ENCODE measurements around the gene HUS1.

DNA sequence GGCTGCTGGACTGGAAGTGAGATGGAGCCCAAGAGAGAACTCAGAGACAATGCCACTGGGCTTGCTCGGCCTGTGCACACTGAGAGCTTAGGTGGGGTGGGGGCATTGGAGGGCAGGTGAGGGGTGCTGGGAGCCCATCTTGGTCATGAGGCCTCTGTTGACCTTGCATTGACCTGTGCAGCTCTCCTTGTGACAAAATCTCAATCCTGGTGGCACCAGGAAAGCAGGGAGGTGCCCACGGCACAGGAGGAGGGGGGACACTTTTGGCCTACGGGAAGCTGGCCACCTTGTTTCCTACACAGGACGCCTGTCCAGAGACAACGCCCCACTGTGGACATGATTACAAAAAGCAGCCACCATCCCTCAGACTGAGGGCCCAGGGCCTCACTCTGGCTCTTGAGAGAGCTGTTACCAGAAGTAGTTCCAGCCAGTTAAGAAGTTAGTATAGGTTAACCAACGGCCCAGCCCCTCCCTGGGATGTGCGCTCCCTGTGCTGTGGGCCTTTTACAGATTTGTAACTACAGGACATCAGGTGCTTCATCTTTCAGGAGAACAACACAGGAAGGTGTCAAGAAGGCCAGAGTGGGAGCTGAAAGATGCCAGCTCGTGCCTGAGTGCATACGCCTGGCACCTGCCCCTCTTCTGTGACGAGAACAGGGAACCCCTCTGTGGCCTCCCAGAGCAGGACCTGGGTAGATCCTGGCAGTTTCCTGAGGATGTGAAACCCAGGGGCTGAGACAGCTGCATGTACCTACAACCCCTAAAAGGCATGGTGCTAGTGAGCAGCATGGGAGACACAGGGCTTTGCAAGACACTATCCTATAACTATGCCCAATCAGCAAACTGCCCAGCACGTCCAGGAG is 41.5 kb downstream of the HUS1 start:
- TF ChIP-seq, protein P1, sequence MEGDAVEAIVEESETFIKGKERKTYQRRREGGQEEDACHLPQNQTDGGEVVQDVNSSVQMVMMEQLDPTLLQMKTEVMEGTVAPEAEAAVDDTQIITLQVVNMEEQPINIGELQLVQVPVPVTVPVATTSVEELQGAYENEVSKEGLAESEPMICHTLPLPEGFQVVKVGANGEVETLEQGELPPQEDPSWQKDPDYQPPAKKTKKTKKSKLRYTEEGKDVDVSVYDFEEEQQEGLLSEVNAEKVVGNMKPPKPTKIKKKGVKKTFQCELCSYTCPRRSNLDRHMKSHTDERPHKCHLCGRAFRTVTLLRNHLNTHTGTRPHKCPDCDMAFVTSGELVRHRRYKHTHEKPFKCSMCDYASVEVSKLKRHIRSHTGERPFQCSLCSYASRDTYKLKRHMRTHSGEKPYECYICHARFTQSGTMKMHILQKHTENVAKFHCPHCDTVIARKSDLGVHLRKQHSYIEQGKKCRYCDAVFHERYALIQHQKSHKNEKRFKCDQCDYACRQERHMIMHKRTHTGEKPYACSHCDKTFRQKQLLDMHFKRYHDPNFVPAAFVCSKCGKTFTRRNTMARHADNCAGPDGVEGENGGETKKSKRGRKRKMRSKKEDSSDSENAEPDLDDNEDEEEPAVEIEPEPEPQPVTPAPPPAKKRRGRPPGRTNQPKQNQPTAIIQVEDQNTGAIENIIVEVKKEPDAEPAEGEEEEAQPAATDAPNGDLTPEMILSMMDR (IDR thresholded peaks at IDR 0.05; ENCODE audit: low read length), result no peak
- TF ChIP-seq EZH2phosphoT487 (IDR thresholded peaks at IDR 0.05; ENCODE audit: low read length), result no peak
- TF ChIP-seq EZH2 (optimal IDR thresholded peaks at IDR 0.05; ENCODE audit: low read depth, low read length), result no peak
